T47D (cell line): Measurements from ENCODE around the gene NEDD4L.
A peak's percentile ranks its signal among the peaks of the same experiment; 100 is the strongest.

Experiments used
- DNase-seq, 2 experiments: peaks; one replicate each; pipeline versions ENCODE4 v3.0.0 to v3.0.0-alpha.2; 2011 to 2012; ENCODE audit warnings: low read depth in 1 of 2, low spot score in 1 of 2
- JUND ChIP-seq: IDR thresholded peaks from 2 replicates; pipeline ENCODE4 v1.6.1; 2012; ENCODE audit warnings: low read depth
- in situ Hi-C: cut with HindIII; loops from 2 replicates; pipeline ENCODE4 v1.10.0; 2016; ENCODE audit warnings: low sequenced_read_pairs, low pct_unique_long_range_greater_than_20kb

NEDD4L gene

DNA sequence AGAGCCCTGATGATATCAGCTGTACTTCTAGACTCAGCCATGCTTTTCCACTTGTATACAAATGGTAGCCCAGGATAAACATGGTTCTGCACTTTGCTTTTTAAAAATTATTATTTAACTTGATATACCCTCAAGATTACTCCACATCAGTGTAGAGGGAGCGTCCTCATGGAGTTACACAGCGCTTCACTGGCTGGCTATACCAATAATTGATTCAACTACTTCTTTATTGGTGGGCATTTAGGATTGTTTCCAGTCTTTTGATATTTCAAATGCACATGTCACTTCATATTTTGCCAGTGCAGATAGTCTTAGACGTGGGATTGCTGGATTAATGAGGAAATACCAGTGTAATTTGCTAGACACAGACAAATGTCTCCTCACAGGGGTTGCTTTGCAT, 10.8 kb upstream of the NEDD4L start:
- DNase-seq: no peak
- no peak for TF ChIP-seq JUND
- in situ Hi-C loops: no loop called here

DNA sequence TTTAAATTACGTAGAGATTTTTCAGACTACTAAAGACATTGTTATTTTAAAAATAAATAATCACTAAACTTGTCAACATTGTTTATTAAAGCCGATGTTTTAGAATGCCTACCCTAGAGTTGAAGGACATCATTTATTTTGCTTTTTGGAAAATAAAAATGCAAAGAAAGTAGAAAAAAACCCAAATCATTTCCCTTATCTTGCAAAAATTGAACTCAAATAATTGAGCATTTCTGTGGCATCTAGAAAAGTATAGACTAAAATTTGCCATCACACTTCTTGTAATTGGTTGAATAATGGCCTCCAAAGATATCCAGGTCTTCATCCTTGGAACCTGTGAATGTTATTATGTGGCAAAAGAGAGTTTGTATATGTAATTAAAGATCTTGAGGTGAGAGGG, 9.7 kb upstream of the NEDD4L start:
- DNase-seq: no peak
- TF ChIP-seq JUND: no peak
- in situ Hi-C loops: no loop called here

DNA sequence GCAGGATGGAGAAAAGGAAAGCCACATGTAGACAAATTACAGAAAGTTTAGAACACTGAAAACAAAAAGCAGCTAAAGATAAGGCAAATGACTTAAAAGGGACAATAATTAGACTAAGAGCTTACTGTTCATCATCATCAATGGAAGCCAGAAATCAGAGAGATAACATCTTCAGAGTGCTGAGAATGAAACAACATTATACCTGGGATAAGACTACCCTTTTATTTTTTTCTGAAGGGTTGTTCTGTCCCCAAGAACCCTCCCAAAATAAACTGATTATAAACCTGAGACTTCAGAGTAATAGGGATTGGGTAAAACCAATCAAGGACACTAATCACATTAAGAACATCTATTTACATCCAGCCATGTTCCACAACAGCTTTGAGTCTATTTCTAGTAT, 6.9 kb upstream of the NEDD4L start:
- no peak for TF ChIP-seq JUND
- DNase-seq: no peak
- in situ Hi-C loops: no loop called here

DNA sequence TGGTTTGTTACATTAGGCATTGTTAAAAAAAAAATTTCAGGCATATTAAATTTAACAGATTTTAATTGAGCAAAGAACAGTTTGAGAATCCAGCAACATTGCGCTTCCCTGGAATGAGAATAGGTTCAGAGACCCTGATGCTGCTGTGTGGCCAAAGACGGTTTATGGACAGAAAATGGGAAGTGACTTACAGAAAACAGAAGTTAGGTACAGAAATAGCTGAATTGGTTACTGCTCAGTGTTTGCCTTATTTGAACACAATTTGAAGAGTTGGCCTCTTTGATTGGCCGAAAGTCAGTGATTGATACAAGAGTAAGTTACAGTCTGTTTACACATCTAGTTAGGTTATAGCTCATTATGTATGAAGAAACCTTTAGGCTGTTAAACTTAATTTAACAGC, 6.0 kb upstream of the NEDD4L start:
- in situ Hi-C loops: no loop called here
- DNase-seq: no peak

DNA sequence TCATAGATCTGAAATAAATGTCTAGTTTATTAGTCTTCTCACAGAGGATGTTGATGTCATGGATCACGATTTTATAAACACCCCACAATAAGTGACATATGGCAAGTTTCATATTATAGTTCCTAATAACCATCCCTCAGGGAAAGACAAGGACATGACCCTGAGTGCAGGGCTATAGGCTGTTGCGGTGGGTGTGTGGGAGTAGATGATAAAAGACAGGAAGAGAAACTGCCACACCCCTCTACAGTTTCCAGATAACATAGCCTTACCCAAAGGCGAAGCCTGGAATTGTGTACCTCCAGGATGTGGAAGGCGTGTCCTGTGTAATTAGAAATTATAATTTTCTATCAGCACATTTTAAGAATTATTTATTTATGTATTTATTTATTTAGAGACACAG, 2.4 kb upstream of the NEDD4L start:
- no peak for DNase-seq
- in situ Hi-C loops: no loop called here
- TF ChIP-seq JUND: no peak

More for the DNA sequence above, 6.0 kb upstream of the NEDD4L start:
- no peak for TF ChIP-seq JUND

DNA sequence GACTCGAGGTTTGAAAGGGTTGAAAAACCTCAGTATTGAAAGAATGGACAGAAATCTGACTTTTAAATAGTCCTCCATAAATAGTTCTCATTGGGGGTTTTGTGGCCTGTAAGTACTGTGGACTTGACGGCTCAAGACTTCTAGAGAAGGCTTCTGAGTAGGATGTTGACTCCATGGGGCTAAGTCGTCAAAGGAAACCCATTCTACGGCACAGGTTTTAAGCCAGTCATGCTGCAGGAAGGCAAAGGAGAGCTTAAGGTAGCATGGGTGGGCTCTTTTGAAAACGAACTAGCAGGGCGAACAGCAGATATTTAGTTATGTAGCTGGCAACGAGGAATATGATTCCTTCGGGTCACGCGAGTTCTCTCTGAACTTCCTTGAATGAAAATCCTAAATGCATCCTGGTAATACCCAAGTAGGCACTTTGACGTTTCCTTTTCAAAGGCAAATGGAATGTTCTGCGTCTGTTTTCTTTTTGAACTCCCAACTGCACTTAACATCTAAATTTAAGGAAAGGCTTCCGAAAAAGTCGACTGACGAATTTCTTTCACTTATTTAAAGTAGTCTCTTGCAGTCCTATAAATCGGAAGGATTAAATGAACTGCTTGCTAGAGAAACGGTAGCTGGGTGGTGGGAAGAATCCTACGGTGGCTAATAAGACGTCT, 1.1 kb upstream of the NEDD4L start:
- in situ Hi-C loops: no loop called here
- TF ChIP-seq JUND: no peak
- no peak for DNase-seq

DNA sequence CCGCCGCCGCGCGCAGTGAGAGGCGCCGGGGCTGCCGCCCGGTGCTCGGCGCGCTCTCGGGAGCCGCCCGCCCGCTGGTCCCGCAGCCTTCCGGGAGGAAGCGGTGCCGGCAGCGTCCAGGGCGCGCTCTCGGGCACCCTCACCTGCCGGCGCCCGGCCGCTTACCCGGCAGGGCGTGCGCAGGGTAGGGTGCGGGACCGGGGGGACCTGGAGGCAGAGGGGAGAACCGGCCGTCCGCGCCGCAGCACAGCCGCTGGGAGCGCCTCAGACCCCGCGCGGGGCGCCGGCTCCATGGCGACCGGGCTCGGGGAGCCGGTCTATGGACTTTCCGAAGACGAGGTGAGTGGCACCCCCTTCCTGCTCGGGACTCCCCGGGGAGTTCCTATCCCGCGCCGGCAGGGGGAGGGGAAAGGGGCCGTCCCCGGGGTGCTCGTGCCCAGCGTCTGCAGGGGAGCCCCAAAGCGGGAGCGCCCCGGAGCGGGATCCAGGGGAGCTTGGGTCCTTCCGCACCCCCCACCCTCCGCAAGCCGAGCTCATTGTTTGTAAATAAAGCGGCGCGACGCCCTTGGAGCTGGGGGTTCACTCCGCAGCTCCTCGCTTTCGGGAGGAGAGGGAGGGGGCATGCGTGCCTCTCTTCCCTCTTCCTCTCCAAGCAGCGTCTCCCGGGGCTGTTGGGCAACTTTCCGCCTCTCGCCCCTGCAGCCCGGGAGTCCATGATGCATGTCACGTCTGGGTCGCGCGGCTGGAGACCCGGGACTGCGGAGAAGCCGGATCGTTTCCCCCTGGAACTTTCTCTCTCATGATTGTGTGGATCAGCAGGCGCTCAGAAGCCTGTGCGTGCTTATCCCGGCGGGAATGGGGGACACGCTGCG, 580 bp downstream of the NEDD4L start:
- DNase-seq: no peak
- in situ Hi-C loops: no loop called here
- TF ChIP-seq JUND: no peak

DNA sequence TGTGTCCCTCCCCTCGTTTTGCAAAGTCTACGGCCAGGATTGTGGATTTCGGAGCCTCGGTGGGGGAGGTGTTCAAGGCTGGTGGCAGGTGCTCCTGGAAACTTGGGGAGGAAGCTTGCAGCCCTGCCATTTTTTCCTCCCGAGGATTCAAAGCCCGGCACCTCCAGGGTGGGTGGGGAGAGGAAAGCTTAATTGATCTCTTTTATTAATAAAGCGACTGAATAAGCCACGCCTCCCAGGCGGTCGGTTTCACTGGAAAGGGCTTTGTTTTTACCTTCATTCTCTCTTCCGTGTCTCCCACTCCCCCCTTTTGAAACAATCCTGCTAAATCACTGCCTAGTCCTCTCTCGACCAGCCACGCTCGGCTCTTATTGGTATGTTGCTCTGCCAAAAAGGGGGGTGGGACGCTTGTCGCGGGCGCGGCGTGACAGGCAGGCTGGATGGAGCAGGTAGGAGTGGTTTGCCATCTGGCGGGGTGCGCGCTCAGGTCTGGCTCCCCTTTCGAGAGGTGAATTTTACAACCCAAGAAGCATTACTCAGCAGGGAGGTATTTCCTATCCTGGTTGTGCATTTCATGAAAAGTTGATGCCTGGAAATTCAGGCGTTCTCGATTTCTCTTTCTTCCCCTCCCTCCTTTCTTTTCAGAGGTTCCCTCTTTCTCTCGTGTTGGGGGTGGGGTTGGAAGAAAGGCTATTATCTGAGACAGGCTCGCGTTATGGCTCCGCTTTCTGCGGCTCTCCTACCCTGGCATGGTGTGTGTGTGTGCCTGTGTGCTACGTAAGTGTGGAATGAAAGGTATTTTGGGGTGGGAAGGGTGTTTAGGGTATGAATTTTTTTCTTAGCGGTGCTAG, 1.4 kb downstream of the NEDD4L start:
- no peak for TF ChIP-seq JUND
- in situ Hi-C loops: no loop called here
- DNase-seq: peak in 1 of 2 experiments; percentile 77

DNA sequence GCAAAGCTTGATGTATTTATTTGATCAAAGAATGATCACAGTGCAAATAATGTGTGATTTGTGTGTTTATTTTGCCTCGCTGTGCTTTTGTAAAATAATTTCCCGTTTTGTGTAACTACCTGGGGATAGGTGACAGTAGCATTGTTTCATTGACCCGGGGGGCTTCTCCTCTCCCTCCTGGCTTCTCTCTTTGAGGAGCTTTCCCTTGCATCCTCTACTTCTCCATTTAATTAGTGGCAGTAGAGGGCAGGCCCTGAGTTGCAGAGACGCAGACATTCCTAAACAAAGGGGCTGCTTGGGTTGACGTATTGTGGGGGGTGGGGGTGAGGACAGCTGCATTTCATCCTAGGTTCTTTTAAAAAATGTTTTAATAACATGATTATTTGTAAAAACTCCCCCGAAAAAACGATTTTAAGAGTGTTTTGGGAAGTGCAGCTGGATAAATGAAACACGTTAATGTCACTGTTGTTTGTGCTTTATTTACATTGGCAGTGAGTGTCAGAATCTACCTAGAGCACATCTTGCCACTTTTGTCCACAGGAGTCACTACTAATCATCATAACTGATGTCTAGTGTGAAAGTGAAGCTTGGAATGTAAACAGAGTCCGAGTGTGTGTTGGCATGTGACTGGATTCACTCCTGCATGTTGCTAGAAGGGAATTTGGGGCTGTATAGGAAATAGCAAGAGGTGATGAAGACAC, 2.2 kb downstream of the NEDD4L start:
- no peak for TF ChIP-seq JUND
- in situ Hi-C loops: no loop called here
- no peak for DNase-seq

DNA sequence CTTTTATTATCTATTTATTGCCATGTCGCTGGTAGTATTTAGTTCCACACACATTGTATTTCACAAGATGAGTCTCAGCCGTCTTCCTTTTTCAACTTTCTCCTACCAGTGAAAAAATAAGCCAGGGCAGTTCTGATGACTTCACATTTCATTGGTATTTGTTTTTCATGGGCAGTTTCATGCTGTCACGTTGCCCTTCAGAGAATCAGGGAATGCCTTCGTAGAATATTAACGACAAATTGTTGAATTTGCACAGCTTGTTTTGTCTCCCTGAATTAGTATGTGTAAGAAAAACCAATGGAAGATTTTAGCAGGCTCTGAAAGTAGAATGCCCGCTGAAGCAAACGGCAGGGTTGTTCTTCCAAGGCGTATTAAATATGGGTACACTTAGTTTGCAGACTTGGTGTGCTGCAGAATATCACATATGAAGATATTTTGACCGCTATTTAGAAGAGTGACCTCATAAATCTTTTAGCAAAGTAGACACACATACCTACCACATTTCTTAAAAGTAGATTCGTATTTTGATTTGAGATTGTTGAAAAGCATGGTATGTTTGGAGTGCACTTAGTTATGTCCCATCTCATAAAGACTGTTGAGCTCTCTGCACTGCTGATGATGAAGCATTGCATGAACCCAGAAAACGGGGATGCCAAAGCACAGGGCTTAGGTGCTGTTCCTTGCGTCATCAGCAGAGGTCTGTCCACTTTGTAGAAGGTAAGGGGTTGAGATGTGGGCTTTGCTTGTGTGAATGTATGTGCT, 2.9 kb downstream of the NEDD4L start:
- in situ Hi-C loops: no loop called here

DNA sequence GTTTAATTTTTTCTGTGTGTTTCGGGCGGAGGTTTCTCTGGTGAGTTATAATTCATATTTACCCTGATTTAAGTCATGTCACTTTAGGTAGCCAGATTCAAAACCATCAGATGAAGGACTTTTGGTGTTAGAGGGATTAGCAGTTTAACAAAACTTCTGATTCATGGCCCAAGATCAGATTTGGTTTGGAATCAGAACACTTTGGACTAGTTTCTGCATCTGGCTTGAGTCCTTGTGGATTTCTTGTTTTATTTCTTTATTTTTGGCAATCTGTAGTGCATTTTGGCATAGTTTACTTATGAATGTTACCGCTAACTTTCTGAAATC, 3.5 kb downstream of the NEDD4L start:
- no peak for TF ChIP-seq JUND

More for the DNA sequence above, 2.9 kb downstream of the NEDD4L start:
- no peak for DNase-seq
- TF ChIP-seq JUND: no peak

More for the DNA sequence above, 3.5 kb downstream of the NEDD4L start:
- DNase-seq: no peak
- in situ Hi-C loops: no loop called here
